Measurements from ENCODE around the gene KCNK1.
"Not testable (repeated sequence)": the region's sequence is repeated elsewhere in the genome, so short reads cannot be mapped to it uniquely, and the experiment has no call there.

Gene KCNK1

DNA sequence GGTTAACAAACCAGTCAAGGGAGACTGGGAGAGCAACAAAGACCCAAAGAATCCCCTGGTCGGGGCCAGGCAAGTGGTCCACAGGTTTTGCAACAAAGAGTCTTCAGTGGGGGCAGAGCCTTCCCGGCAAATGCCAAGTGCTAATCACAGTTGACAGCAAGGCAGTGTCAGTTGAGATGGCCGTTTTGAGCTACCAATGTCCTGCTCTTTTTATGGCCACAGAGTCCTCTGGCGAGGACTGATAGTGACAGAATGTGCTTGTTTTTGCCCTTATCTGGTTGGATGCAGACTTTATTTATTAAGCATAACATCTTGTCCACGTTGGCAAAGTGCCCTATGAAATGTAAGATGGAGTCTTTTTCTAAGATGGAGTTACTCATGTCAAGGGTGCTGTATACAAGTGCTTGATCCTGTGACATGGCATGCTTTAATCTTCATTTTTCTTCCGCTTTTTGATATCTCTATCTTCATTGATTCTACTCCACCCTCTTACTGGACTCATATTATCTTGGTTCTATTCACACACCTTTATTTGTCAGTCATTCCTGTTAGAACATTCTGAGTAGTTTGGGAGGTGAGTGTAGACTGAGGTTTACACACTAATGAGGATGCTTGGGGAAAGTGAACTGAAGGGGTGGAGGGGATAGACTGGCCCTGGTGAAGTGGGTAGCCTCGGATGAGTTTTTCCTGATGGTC lies 51.8 kb downstream of the KCNK1 start:
- DNase-seq (ENCODE audit: low spot score), result no peak

DNA sequence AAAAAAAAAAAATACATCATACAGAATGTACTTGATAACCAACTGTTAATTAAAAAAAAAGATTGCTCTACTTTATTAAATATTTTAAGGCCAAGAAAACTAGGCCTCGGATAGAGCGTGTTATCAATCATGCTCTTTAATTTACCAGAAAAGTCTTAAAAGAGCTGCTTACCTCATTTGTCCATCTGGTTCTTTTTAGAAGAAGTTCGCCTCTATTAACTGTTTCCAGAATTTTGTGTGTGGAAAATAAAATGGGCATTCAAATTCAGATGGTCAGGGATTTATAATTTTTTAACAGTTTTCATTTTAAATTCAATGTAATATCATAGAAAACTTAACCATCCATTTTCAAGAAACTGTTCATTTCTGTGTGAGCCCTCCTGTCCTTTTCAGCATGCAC lies 53.8 kb downstream of the KCNK1 start:
- DNase-seq (ENCODE audit: low spot score), result no peak

DNA sequence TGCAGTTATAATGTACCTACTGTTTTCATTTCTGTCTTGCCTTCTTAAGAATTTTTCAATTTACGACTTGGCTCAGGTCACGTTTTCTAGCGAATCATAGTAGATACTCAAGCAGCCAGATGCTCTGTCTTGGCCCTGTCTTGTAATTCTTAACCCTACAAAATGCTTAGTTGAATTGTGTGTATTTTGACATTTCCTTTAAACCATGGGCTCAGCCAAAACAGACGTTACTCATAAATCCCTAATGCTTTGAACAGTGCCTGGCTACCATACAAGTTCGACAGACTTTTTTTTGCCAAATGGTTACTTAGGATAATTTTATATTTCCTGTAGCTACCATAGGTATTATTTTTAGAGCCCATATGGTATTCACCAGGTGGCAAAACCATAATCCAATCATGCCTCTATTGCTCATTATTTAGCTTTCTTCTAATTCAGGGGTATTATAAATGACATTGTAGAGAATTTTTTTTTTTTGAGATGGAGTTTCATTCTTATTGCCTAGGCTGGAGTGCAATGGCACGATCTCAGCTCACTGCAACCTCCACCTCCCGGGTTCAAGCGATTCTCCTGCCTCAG lies 54.3 kb downstream of the KCNK1 start:
- peak; percentile 91 for DNase-seq (ENCODE audit: low spot score)

DNA sequence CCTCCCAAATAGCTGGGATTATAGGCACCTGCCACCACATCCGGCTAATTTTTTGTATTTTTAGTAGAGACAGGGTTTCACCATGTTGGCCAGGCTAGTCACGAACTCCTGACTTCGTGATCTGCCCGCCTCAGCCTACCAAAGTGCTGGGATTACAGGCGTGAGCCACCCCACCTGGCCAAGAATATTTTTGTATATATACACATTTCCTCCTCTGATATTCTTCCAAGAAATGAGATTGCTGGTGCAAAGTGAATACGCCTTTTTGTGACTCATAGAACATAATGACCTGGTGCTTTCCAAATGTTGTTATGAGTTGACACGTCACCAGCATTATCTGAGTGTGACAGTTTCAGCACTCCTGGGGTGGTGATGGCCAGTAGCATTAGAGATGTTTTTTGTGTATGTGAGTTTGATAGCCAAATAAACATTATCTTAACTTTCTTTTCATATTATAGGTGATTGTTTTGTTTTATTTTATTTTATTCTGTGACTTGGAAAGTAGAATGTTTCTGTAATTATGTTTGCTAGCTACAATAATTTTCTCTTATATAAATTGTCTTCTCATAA lies 54.9 kb downstream of the KCNK1 start:
- no peak for DNase-seq (ENCODE audit: low spot score)

DNA sequence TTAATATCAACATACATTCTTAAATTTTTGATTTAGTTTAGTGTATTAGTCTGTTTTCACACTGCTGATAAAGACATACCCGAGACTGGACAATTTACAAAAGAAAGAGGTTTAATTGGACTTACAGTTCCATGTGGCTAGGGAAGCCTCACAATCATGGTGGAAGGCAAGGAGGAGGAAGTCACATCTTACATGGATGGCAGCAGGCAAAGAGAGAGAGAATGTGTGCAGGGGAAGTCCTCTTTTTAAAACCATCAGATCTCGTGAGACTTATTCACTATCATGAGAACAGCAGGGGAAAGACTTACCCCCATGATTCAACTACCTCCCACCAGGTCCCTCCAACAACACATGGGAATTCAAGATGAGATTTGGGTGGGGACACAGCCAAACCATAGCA lies 56.5 kb downstream of the KCNK1 start:
- DNase-seq (ENCODE audit: low spot score), result not testable (repeated sequence)

DNA sequence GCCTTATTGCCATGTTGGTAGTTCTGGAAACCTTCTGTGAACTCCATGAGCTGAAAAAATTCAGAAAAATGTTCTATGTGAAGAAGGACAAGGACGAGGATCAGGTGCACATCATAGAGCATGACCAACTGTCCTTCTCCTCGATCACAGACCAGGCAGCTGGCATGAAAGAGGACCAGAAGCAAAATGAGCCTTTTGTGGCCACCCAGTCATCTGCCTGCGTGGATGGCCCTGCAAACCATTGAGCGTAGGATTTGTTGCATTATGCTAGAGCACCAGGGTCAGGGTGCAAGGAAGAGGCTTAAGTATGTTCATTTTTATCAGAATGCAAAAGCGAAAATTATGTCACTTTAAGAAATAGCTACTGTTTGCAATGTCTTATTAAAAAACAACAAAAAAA lies 57.4 kb downstream of the KCNK1 start:
- no peak for DNase-seq (ENCODE audit: low spot score)

DNA sequence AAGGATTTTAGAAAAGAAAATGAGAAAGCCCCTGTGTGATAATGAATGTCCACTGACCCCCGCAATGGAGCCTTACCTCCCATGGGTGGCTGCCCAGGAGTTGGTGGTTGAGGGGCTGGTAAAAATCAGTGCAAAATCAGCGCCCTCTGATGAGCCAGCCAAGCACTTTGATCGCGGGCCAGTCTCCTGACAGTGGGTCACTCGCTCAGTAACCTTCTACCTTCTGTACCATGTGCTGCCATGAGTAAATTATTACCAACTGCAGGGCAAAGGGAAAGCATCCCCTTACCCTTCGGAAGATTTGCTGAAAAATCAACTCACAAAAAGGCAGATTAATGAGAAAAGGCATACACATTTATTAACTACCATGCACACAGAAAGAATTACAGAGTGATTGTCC lies 58.8 kb downstream of the KCNK1 start:
- no peak for DNase-seq (ENCODE audit: low spot score)

DNA sequence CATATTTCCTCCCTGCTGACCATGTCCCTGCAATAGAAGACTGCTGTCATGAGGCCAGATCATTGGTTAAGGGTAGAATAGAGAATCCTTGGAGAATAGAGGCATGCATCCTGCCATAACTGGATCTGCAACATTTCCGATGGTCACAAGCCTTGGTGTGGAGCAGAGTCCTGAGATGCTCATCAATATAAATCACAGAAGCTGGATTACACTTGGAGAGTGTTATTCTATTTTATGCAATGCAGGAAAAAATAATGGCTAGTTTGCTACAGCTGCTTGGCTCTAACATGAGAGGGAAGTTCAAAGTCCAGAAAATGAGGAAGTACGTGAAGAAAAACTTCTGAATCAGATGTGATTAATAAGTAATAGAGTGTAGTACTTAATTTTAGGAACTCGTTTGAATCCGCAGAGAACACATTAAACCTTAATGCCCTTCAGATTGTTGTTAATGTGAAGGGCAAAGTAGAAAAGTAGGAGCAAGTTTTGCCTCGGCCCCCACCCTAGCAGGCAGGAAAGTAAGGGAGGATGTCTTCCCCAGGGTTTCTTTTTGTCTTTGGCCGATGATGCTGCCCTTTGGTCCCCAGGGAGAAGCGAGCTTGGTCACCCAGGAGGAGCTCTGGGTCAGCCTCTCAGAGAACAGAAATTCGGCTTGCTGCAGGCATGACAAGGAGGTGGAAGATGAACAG lies 59.5 kb downstream of the KCNK1 start:
- DNase-seq (ENCODE audit: low spot score), result peak; percentile 12

DNA sequence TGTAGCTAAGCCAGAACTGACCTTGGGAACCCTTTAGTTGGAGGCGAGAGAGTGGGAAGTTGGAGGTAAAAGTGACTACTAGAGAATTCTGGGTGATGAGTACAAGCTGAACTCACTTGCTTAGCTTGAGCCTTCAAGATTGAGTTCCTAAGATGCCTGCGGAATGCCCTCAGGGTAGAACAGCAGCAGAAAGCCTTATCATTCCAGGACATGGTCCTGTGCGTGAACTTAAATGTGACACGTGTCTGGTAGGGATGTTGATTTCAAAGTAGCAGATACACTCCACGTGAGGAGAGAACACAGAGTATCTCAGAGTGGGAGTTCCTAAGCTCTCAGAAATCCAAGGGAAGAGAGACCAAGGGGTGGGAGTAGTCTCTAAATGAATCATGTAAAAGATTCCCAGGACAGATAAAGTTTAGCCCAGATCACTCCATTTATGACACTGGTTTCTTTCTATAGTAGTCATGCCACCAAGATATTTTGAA lies 60.1 kb downstream of the KCNK1 start:
- DNase-seq (ENCODE audit: low spot score), result peak; percentile 30

DNA sequence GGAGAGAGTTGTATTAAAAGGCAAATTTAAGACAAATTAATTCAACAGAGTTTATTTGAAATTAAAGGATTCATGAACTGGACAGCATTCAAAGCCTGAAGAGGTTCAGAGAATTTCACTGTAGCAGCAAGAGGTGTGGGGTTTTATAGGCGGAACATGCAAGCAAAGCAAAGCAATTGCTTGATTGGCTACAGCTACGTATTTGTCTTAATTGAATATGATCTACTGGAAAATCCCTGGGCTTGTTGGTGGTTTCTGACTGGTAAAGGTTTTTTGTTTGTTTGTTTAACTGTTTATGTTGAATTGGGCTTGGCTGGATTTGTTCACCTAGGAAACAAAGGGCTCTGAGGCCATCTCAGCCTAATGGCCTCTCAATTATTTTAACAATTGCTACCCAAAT lies 61.5 kb downstream of the KCNK1 start:
- DNase-seq (ENCODE audit: low spot score), result peak; percentile 10

DNA sequence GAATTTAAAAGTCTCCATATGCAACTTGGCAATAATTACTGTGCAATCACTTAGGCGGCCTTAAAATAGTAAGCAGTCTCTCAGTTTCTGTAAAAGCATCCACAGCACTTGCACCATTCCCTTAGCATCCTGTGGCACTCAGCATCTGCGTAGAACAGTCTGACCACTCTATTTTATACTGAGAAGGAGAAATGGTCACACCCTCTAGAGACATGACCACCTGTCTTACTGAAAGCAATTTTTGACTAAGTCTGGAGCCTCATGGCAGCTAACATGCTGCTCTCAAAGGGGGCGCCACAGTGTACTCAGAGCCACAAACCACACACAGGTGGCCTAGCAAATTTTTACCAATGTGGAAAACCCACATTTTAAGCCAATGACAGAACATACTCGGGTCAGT lies 62.0 kb downstream of the KCNK1 start:
- DNase-seq (ENCODE audit: low spot score), result peak; percentile 8

DNA sequence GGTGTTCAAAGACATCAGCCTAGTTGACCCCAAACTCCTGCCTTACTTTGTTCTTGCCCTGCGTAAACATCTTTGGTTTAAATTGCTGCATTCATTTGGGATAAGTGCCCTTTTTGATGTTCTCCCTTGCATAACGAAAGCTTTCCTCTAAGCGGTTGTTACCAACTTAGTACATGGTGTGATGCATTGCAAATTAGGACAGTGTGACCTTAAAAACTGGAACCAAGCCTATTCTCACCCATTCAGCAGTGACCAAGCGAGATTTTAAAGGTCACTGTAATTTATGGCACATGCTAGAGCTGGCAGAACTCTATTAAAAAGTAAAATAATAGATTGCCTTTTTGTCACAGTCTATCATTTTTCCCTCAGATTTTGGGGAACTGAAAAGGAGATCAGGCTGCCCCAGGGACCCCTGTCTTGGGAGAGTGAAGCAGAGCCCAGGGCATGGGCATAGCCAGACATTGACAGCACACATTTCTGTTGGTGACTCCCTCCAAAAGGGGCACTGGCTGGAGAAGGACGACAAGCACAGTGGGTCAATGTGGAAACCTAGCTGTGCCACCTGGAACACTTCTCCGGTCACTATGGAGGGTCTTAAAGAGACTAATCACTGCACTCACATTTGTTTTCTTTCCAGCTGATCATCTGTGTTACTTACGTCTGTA lies 63.9 kb downstream of the KCNK1 start:
- peak; percentile 59 for DNase-seq (ENCODE audit: low spot score)

DNA sequence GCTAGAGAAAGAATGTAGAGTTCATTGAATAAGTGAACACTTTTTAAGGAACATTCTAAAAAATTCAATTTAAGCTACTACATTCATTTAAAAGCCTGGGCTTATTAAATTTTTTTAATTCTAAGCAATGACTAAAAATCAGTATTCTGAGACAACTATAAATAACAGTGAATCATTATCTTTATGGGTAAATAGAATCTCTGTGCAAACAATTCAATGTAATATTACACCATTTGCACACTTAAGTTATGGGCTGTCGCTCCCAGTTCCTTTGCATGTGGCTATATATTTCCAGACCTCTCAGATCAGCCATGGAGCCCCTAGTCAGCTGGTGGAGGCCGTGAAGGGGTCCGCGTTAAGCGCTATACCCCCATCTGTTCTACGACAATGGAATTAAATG lies 65.1 kb downstream of the KCNK1 start:
- DNase-seq (ENCODE audit: low spot score), result no peak

DNA sequence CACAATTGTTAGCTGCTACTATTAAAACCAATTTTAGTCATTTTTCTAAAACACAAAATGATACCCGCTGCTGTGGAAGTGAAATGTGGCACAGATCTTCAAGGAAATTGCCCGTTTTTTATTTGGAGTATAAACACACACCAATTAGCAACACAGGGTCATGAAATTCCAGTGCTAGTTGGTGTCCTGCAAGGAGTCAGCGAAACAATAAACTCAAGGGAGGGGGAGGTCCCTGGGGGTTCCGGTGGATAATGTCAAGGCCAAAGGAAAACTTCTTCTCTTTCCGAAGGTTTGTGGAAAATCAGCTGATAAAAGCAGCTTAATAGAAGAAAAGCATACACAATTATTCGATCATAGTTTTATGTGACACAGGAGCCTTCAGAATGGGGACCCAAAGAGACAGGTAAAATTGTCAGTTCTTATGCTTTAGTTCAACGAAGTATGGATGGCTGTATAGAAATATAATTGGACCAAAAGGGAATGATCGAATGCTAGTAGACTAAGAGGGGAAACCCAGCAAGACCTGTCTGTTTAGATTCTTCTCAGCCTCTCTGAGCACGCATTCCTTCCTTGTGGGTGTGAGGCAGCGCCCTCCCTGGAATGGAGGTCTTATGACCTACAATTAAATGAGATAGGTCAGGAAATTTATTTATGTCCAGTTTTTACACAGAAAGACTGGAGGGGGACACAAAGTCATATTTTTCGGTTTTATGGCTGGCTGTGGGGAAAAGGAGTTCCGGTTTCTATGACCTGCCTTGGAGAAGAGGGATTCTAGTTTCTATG lies 65.9 kb downstream of the KCNK1 start:
- DNase-seq (ENCODE audit: low spot score), result no peak

DNA sequence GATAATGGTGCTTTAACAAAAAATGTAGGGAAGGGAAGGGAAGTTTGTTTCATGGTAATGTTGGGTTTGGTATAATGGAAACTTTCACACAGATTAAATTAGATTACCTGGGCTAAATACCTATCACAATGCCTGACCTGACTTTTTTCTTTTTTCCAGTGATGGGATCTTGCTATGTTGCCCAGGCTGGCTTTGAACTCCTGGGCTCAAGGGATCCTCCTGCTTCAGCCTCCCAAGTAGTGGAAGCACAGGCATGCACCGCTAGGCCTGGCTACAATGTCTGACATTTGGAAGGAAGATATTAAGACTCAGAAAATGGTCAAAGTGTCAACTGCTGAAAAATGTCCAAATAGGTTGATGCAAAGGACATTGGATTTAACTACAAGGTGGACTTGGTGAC lies 67.4 kb downstream of the KCNK1 start:
- peak; percentile 3 for DNase-seq (ENCODE audit: low spot score)

DNA sequence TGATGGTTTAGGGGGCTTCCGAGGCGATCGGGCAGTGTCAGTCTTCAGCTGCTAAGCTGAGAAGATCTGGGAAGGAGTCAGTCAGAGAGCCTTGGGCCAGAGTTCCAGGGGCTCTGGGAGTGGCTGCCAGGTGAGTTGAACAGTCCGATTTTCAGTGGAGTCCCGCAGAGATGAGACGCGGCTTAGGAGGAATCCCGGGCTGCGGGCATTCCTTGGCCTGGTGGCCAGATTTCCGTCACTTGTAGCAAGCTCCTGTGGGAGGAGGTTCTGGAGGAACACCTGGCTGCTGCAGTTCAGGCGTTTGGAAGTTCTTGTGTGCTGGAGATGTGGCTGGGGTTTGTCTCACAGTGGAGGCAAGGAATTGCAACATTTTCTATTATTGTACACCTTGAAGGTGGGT lies 72.7 kb downstream of the KCNK1 start:
- not testable (repeated sequence) for DNase-seq (ENCODE audit: low spot score)

DNA sequence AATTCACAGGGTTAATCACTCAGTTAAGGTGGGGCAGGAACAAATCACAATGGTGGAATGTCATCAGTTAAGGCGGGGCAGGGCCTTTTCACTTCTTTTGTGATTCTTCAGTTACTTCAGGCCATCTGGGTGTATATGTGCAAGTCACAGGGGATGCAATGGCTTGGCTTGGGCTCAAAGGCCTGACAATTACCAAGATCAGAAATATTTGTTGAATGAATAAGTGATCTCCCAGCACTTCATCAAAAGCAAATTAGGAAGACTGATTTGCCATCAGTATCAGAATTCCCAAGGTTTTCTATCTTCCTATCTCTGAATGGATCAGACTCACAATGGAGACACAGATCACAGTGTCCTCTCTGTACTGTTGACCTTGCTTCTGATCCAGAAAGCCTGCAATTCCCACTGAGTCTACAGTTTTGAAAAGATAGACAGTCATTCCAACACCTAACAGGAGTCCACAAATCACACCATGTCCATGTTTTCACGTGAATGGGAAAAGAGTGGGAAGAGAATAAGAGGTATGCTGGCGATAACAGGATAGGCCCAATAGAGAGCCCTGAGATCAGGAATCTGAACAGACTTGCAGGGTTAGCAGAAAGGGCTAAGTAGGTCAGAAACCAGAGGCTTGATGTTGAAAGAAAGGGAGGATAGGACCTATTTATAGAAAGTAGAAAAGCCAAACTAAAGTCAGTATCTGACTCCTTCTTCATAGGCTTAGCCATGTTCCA lies 75.3 kb downstream of the KCNK1 start:
- DNase-seq (ENCODE audit: low spot score), result no peak

DNA sequence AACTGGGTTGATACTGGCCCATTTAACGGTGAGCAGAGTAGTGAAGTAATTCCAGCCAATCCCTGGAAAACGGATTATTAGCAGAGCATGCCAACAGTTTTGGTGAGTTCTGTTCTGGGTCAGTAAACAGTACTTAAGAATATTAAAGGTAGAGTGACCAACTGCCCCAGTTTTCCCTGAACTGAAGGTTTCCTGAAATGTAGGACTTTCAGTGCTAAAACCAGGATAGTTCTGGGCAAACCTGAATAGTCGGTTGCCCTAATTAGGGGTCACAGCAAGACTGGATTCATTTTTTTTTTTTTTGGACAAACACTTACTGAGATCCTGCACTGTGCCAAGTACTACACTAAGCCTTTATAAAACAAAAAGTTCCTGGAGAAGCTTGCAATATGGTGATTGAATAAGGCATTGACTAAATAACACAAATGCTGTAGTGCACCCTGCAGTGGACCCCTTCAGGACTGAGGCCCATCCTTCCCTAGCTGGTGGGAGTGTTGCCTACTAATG lies 75.9 kb downstream of the KCNK1 start:
- peak; percentile 44 for DNase-seq (ENCODE audit: low spot score)

DNA sequence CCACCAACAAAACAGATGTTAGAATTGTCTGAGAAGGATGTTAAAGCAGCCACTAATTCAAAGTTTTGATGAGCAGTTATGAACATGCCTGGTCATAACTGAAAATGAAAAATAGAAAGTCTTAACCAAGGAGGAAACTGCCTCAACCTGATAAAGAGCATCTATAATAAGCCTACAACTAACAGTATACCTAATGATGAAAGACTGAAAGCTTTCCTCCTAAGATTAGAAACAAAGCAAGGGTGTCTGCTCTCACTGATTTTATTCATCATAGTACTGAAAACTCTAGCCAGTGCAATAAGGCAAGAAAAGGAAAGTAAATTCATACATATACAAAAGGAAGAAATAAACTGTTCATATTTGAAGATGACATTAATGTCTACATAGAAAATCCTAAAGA lies 82.0 kb downstream of the KCNK1 start:
- DNase-seq (ENCODE audit: low spot score), result no peak

DNA sequence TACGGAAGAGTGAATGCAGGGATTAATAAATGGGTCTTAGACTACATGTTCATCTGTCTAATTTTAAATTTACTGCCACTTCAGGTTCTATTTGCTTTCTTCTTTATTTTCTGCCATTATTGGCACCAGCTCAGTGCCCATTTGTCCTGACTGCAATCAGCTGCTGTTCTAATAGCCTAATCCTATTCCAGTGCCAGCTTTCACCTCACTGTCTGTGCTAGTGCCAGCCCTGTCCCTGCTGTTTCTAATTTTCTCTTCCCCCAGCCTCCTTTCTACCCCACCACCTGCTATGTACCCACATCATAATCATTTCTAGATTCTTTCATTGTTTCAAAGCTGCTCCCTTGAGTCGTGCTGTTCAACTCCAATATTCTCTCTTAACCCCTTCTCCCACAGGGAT lies 86.4 kb downstream of the KCNK1 start:
- DNase-seq (ENCODE audit: low spot score), result peak; percentile 96

Measured in cerebellar cortex (tissue), 1 donor.